DOHH2 (cell line): ENCODE results near the gene STK4.

ENCODE experiments used
- EZH2phosphoT487 ChIP-seq: fragments of 200-600 bp; sonication (generic); IDR thresholded peaks from 2 replicates; pipeline ENCODE4 v1.6.1; 2017; ENCODE audit warnings: borderline replicate concordance, mild to moderate bottlenecking, antibody characterized with exemption, low read length, moderate library complexity, mixed read lengths
- TF ChIP-seq, protein P1 (sequence below): fragments of 200-600 bp; sonication (generic); IDR thresholded peaks from one replicate; pipeline ENCODE4 v1.5.1; 2014; ENCODE audit warnings: antibody characterized with exemption, mild to moderate bottlenecking, low read depth, low read length; ENCODE audit not compliant: poor library complexity, severe bottlenecking

DNA sequence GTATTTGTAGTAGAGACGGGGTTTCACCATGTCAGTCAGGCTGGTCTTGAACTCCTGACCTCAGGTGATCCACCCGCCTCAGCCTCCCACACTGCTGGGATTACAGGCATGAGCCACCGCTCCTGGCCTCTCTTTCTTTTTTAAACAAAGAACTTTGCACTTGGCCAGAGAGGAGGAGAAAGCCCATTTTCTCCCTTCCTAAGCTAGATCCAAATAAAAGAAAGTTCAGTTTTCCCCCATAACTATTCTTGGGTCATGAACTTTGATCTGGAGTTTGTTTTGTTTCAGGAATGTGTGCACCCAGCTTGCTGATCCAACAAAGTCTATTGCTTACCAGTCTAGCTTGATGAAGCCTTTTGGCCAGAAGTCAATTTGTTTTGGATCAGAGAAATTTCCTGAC is 111.2 kb downstream of the STK4 start:
- TF ChIP-seq EZH2phosphoT487 = no peak
- TF ChIP-seq, protein P1, sequence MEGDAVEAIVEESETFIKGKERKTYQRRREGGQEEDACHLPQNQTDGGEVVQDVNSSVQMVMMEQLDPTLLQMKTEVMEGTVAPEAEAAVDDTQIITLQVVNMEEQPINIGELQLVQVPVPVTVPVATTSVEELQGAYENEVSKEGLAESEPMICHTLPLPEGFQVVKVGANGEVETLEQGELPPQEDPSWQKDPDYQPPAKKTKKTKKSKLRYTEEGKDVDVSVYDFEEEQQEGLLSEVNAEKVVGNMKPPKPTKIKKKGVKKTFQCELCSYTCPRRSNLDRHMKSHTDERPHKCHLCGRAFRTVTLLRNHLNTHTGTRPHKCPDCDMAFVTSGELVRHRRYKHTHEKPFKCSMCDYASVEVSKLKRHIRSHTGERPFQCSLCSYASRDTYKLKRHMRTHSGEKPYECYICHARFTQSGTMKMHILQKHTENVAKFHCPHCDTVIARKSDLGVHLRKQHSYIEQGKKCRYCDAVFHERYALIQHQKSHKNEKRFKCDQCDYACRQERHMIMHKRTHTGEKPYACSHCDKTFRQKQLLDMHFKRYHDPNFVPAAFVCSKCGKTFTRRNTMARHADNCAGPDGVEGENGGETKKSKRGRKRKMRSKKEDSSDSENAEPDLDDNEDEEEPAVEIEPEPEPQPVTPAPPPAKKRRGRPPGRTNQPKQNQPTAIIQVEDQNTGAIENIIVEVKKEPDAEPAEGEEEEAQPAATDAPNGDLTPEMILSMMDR = no peak
